Testis (tissue), 2 donors: ENCODE measurements around the gene NFKBIA.

Experiments used
- CTCF ChIP-seq, 3 experiments: fragments of 450-650 bp in 2 of 3; fragments of 200-600 bp in 1 of 3; sonication (generic) in 1 of 3; IDR thresholded peaks; one replicate each; pipeline ENCODE4 v1.5.1; 2016 to 2019; ENCODE audit warnings: antibody characterized with exemption in 3 of 3, mild to moderate bottlenecking in 2 of 3, moderate library complexity in 1 of 3
- POLR2A ChIP-seq: fragments of 450-650 bp; IDR thresholded peaks from one replicate; pipeline ENCODE4 v1.6.1; 2017; ENCODE audit warnings: antibody characterized with exemption, mild to moderate bottlenecking, moderate library complexity

GRCh38 chr14:35414365-35414764 lies 9.8 kb upstream of the NFKBIA start:
- TF ChIP-seq POLR2A (no peak), CTCF (IDR thresholded peaks at IDR 0.05) (no peak)
